Kidney epithelial cell (primary cell): ENCODE data around the gene PES1. TPM values are rescaled to one million over a fixed set of nuclear protein-coding genes. Genes with fewer than 3 reads are reported as not detected.

Experiments
- DNase-seq: peaks from one replicate; pipeline ENCODE4 v3.0.0-alpha.2; 2010; ENCODE audit warnings: low read depth
- H3K27me3 ChIP-seq: 2 replicates; pipeline ENCODE4 v1.6.0; 2011; ENCODE audit warnings: low read length; ENCODE audit not compliant: control insufficient read depth, insufficient read depth
- H3K36me3 ChIP-seq: 2 replicates; pipeline ENCODE4 v1.5.1; 2011; ENCODE audit warnings: low read length; ENCODE audit not compliant: control insufficient read depth, insufficient read depth
- H3K4me3 ChIP-seq: 2 replicates; pipeline ENCODE4 v1.5.1; 2011; ENCODE audit warnings: low read depth, mild to moderate bottlenecking, control low read depth, low read length
- CTCF ChIP-seq: IDR thresholded peaks from 2 replicates; pipeline ENCODE4 v1.5.1; 2011; ENCODE audit warnings: mild to moderate bottlenecking, moderate library complexity, low read length, control low read depth, inconsistent platforms; ENCODE audit not compliant: insufficient read depth, poor library complexity, severe bottlenecking
- total RNA-seq: library from RNA; depleted of rRNA; stranded (reverse); fragments of >200 nt; gene quantifications from 2 replicates; pipeline ENCODE4 v1.2.3, GENCODE V29; 2015

Gene PES1
- total RNA-seq, 1 donor from 2014 or later, result 93.9 TPM

- H3K36me3 ChIP-seq, result peaks cover 13% of the 10 kb centered on the region
- H3K4me3 ChIP-seq, result no peak overlapping the region
- no peak for TF ChIP-seq CTCF
- H3K27me3 ChIP-seq, result no peaks in the 10 kb centered on the region
- DNase-seq, result no peak
Observed at GRCh38 chr22:30584441-30584840, 7.3 kb downstream of the PES1 start.

- H3K4me3 ChIP-seq, result no peak overlapping the region
- TF ChIP-seq CTCF, result no peak
- H3K36me3 ChIP-seq, result peaks cover 13% of the 10 kb centered on the region
- no peaks in the 10 kb centered on the region for H3K27me3 ChIP-seq
- no peak for DNase-seq
Observed at GRCh38 chr22:30582788-30583545, 8.7 kb downstream of the PES1 start.

- H3K4me3 ChIP-seq, result no peak overlapping the region
- DNase-seq, result no peak
- H3K27me3 ChIP-seq, result no peaks in the 10 kb centered on the region
- H3K36me3 ChIP-seq, result peaks cover 11% of the 10 kb centered on the region
- no peak for TF ChIP-seq CTCF
Observed at GRCh38 chr22:30582051-30582450, 9.7 kb downstream of the PES1 start.

GRCh38 chr22:30580896-30581295, 10.8 kb downstream of the PES1 start:
- DNase-seq, result no peak
- no peaks in the 10 kb centered on the region for H3K27me3 ChIP-seq
- no peak for TF ChIP-seq CTCF
- no peak overlapping the region for H3K4me3 ChIP-seq
- peaks cover 10% of the 10 kb centered on the region for H3K36me3 ChIP-seq

GRCh38 chr22:30578481-30578880, 13.2 kb downstream of the PES1 start:
- no peak for DNase-seq
- Histone ChIP-seq H3K36me3 (peaks cover 4% of the 10 kb centered on the region), H3K27me3 (no peaks in the 10 kb centered on the region), H3K4me3 (no peak overlapping the region)
- no peak for TF ChIP-seq CTCF

GRCh38 chr22:30575859-30576258, 15.9 kb downstream of the PES1 start:
- no peak for TF ChIP-seq CTCF
- DNase-seq, result no peak
- no peak overlapping the region for H3K4me3 ChIP-seq
- H3K27me3 ChIP-seq, result no peaks in the 10 kb centered on the region
- H3K36me3 ChIP-seq, result peaks cover 1% of the 10 kb centered on the region
